ENCODE data around the gene GGN.

Gene GGN

GRCh38 chr19:38360351-38360750 lies 27.5 kb downstream of the GGN start:
- DNase-seq (ENCODE audit: insufficient read length, low spot score), result no peak
- no peak for FAIRE-seq
- TF ChIP-seq CTCF (IDR thresholded peaks at IDR 0.05; ENCODE audit: insufficient read depth, missing control alignments), result no peak

GRCh38 chr19:38359242-38360021 lies 28.4 kb downstream of the GGN start:
- no peak for DNase-seq (ENCODE audit: insufficient read length, low spot score)
- FAIRE-seq, result no peak
- no peak for TF ChIP-seq CTCF (IDR thresholded peaks at IDR 0.05; ENCODE audit: insufficient read depth, missing control alignments)

GRCh38 chr19:38358071-38358470 lies 29.8 kb downstream of the GGN start:
- no peak for FAIRE-seq

GRCh38 chr19:38355728-38356725 lies 31.8 kb downstream of the GGN start:
- TF ChIP-seq CTCF (IDR thresholded peaks at IDR 0.05; ENCODE audit: insufficient read depth, missing control alignments), result no peak
- DNase-seq (ENCODE audit: insufficient read length, low spot score), result no peak

More at GRCh38 chr19:38358071-38358470, 29.8 kb downstream of the GGN start:
- TF ChIP-seq CTCF (IDR thresholded peaks at IDR 0.05; ENCODE audit: insufficient read depth, missing control alignments), result no peak
- DNase-seq (ENCODE audit: insufficient read length, low spot score), result no peak

GRCh38 chr19:38352611-38353010 lies 35.2 kb downstream of the GGN start:
- DNase-seq (ENCODE audit: insufficient read length, low spot score) (no peak), FAIRE-seq (no peak)
- TF ChIP-seq CTCF (IDR thresholded peaks at IDR 0.05; ENCODE audit: insufficient read depth, missing control alignments), result no peak

More at GRCh38 chr19:38355728-38356725, 31.8 kb downstream of the GGN start:
- no peak for FAIRE-seq

- DNase-seq (ENCODE audit: insufficient read length, low spot score) (no peak), FAIRE-seq (no peak)
- no peak for TF ChIP-seq CTCF (IDR thresholded peaks at IDR 0.05; ENCODE audit: insufficient read depth, missing control alignments)
These were observed 35.9 kb downstream of the GGN start for GRCh38 chr19:38351865-38352395.

Measured in D721Med (cell line).